NOMO-1 (cell line): ENCODE data around the gene TAF4.
"Not testable (repeated sequence)": the region's sequence is repeated elsewhere in the genome, so short reads cannot be mapped to it uniquely, and the experiment has no call there.

Experiments used
- DNase-seq, 2 experiments: peaks; one replicate each; lab custom pipeline; 2025; ENCODE audit not compliant: unreplicated experiment in 2 of 2; lab: John Stamatoyannopoulos, UW

TAF4 gene

GRCh38 chr20:62004614-62005013 is 61.1 kb downstream of the TAF4 start:
- DNase-seq, result no peak

DNA sequence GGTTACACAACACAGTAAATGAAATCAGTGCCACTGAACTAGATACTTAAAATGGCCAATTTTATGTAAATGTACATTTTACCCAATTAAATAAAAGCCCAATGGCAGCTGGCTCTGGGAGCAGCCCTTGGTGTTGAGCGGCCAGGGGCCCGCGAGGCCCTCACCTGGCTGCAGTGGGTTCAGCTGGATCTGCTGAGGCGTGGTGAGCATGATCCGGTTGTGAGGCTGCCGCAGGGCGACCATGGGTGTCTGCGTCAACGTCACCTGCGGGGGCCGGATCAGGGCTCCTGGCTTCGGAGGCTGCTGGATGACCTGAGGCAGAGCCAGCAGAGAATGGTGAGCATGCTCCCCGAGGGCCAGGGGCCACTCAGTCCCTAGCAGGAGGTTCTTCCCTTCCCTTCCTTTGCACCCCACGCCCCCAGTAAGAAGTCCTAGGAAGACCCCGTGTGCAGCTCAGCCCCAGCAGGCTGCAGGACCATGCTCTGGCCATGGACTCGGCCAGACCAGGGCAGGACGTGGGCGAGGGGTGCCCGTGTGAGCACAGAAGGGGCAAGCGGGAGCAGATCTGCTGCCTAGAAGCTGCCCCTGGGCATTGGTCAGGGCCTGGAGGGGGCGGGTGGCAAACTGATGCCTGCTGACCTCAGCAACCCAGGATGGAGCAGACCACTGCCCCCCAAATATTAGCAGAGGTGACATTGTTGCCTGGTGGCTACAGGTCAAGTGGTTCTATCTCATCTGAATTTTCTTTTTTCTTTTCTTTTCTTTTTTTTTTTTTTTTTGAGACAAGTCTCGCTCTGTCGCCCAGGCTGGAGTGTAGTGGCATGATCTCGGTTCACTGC is 61.9 kb downstream of the TAF4 start:
- DNase-seq, result no peak

GRCh38 chr20:62002882-62003480 is 62.7 kb downstream of the TAF4 start:
- DNase-seq, result no peak

DNA sequence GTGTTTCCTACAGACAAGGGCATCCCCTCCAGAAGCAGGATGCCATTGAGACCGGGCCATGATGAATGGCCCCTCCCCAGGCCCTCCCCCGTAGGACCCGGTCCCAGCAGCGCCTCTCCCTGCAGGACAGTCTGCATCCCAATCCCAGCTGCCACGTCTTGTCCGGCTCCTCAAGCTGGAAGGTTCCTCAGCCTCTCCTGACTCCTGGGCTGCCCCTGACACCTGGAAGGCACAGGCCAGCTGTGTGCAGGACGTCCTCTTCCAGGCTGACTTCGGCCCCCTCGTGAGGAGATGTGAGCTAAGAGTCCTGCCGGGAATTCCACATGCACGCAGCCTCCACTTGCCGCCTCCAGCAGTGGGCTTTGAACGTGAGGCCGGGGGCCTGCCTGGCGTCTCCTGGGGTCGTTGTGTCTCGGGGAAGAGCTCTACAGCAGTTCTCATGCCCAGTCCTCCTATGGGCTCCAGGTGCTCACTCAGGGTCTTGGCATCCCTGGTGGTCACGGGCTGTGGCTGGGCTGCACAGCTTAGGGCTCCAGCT is 64.4 kb downstream of the TAF4 start:
- no peak for DNase-seq

GRCh38 chr20:61998343-61999121 is 67.1 kb downstream of the TAF4 start:
- DNase-seq, result no peak

- DNase-seq, result no peak
These were observed 67.8 kb downstream of the TAF4 start for GRCh38 chr20:61997891-61998290.

DNA sequence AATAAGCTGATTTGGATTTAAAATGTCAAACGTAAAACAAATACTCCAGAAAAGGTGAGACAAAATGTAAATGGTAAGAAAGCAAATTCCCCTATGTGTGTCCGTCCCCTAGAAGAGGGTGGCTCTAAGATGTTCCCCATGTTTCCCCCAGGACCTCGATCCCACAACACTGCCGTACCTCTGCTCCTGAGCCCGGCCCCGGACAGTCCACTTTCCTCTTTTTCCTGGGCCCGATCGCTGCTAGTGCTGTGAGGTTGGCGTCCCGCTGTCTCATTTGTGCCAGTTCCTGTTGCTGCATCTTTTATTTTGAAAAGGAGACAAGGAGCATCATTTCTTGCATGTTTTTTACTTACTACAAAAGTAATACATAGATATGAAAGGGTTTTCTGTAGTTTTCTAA is 68.3 kb downstream of the TAF4 start:
- no peak for DNase-seq

GRCh38 chr20:61994546-61994945 is 71.1 kb downstream of the TAF4 start:
- DNase-seq, result no peak

- no peak for DNase-seq
These were observed 72.6 kb downstream of the TAF4 start for GRCh38 chr20:61993058-61993457.

GRCh38 chr20:61991476-61991875 is 74.2 kb downstream of the TAF4 start:
- DNase-seq, result no peak

- DNase-seq, result no peak
These were observed 75.2 kb downstream of the TAF4 start for GRCh38 chr20:61990484-61990883.

DNA sequence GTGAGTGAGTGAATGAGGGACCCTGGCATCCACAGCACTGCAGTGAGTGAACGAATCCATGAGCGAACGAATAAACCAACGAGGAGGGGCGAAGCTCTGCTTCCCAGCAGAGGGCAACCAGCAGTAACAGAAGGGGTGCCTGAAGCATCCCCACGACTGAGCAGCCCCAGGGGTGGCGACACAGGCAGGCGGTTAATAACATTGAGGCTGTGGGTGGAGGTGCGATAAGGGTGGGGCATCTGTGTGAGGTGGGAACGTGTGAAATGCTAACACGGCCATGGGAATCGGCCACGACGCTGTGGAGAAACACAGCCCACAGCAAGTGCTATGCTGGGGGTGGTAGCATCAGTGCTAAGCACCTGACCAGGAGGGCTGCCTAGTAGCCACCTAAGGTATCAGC is 75.9 kb downstream of the TAF4 start:
- no peak for DNase-seq

DNA sequence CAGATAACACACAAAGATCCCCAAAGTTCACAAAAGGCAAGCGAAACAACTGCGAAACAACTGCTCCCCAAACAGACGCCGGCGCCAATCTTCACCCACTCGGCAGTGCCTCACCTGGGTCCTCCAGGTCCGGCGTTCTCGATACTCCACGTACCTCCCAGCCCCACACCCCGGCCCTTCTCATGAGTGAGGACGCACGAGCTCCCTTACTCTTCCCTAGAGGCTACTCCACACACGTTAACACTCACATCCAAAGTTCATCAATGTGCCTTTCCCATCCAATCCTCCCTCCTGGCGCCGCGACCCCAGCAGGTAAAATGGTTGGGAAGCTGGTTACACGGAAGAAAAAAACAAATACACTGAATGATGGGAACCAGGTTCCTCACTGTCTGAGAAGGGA is 77.0 kb downstream of the TAF4 start:
- no peak for DNase-seq

DNA sequence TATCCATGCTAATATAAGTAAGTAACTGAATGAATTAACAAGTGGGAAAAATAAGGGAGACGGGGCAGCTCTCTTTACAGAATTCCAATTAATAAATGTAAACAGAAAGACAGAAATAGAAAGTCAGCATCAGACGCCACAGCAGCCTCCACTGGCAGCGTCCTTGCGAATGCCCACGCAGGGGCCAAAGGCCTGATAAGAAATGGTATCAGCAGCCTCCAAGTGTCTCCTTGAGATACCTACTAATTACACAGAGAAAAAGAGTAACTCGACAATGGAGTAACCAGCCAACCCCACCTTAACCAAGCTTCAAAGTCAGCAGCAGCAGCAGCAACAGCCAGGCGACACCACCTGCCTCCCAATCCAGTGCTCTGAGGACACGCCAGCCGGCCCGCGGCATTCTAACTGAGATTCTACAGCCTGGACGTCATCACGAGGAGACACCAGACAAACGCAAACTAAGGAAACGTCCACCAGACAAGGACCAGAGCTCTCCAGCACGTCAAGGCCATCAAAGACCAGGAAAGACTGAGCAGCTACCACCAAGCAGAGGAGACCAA is 78.8 kb downstream of the TAF4 start:
- DNase-seq, result no peak

DNA sequence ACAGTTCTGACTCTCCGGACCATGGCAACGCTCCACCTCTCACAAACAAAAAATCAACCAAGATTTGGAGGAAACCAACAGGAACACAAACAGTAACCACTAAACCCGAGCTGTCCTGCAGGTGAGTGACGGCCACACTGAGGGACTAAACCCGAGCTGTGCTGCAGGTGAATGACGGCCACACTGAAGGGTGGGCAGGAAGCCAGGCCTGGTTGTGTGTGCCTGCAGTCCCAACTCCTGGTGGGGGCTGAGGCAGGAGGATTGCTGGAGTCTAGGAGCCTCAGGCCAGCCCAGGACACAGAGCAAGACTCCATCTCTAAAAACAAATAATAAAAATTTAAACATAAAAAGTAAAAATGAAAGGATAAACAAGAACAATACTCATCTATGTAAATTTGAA is 80.6 kb downstream of the TAF4 start:
- no peak for DNase-seq

- DNase-seq, result not testable (repeated sequence)
These were observed 81.2 kb downstream of the TAF4 start for GRCh38 chr20:61984431-61984830.

DNA sequence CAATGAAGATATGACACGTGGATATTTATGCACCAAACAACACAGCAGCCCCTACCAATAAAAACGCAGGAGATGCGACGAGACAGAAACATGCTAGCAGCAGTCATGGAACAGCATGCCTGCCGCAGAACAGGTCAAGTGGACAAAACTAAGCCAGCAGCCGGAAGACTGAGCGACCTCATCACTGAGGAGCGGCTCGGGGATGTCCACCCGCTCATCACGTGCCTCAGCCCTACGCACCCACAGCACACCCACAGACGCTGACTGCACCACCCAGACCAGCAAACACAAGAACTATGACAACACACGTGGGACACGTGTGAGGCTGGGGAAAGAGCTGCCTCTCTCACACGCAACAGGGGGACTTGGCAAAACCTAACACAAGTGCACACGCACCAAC is 81.7 kb downstream of the TAF4 start:
- no peak for DNase-seq

GRCh38 chr20:61982951-61983315 is 82.7 kb downstream of the TAF4 start:
- no peak for DNase-seq

DNA sequence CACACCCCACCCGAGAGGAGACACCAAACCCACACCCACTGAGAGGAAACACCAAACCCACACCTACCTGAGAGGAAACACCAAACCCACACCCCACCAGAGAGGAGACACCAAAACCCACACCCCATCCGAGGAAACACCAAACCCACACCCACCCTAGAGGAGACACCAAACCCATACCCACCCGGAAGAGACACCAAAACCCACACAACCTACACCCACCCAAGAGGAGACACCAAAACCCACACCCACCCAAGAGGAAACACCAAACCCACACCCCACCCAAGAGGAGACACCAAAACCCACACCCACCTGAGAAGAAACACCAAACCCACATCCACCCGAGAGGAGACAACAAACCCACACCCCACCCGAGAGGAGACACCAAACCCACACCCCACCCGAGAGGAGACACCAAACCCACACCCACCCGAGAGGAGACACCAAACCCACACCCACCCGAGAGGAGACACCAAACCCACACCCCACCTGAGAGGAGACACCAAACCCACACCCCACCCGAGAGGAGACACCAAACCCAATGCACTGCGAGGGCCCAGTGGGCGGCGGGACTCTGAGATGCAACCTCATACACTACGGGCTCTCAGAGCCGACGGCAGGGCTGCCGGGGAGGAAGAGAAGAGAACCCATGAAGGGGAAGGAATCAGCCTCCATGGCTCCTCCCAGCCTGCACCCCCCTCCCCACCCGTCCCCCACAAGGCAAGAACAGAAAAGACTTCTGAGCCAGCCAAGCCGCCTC is 83.3 kb downstream of the TAF4 start:
- DNase-seq, result no peak

DNA sequence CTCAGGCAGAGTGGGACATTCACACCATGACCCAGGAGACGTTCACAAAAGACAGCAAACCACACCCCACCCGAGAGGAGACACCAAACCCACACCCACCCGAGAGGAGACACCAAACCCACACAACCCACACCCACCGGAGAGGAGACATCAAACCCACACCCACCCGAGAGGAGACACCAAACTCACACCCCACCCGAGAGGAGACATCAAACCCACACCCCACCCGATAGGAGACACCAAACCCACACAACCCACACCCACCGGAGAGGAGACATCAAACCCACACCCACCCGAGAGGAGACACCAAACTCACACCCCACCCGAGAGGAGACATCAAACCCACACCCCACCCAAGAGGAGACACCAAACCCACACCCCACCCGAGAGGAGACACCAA is 84.0 kb downstream of the TAF4 start:
- not testable (repeated sequence) for DNase-seq
